H1 (cell line): Measurements from ENCODE around the gene GPR141. TPM values are rescaled to one million over a fixed set of nuclear protein-coding genes. Genes with fewer than 3 reads are reported as not detected.

Experiments
- CHD7 ChIP-seq: fragments of 300-600 bp; sonication (generic); IDR thresholded peaks from 2 replicates; pipeline ENCODE4 v1.7.1; 2012; ENCODE audit warnings: low read length, moderate library complexity, mild to moderate bottlenecking, inconsistent platforms; ENCODE audit not compliant: insufficient replicate concordance
- KDM4A ChIP-seq: IDR thresholded peaks from one replicate; pipeline ENCODE4 v1.7.1; 2012; ENCODE audit warnings: low read depth, mild to moderate bottlenecking, moderate library complexity, low read length, inconsistent platforms; ENCODE audit not compliant: severe bottlenecking
- SP2 ChIP-seq: IDR thresholded peaks from 2 replicates; pipeline ENCODE4 v1.6.1; 2012; ENCODE audit warnings: mild to moderate bottlenecking, low read length, inconsistent platforms
- YY1 ChIP-seq: IDR thresholded peaks from 2 replicates; pipeline ENCODE4 v1.6.1; 2011; ENCODE audit warnings: low read depth, mild to moderate bottlenecking, low read length
- polyA plus RNA-seq, 7 experiments: library from polyadenylated mRNA; depleted of rRNA in 3 of 7; stranded (reverse) in 5 of 7; unstranded in 2 of 7; fragments of >200 nt in 5 of 7; fragments of 200-250 nt in 2 of 7; gene quantifications; 1 replicate in 5 of 7; 2 replicates in 1 of 7; 4 replicates in 1 of 7; pipeline versions ENCODE4 v1.2.1 to v1.2.3, GENCODE V29; 2011 to 2013; ENCODE audit warnings: missing spikeins in 2 of 7, mixed read lengths in 2 of 7
- total RNA-seq: library from RNA; stranded (reverse); fragmentation: NEBNext Ultra II Directional; extraction: Animal tissue kit (Norgen Biotek cat#: 25700); gene quantifications from 2 replicates; pipeline ENCODE4 v1.2.1, GENCODE V29; 2021

Gene GPR141
- total and polyA plus RNA-seq, 2 of the 8 experiments (the other 6 are each of a cell fraction or from before 2014, with no cell fraction given) = 0.45 to 1.0 TPM

- TF ChIP-seq CHD7 (no peak), YY1 (no peak), SP2 (no peak), KDM4A (no peak)
These were observed 10.0 kb upstream of the GPR141 start (continued) for GRCh38 chr7:37673523-37673922.
